ENCODE measurements around the gene UBE2V1. TPM values are rescaled to one million over a fixed set of nuclear protein-coding genes. Genes with fewer than 3 reads are reported as not detected.
A peak's percentile ranks its signal among the peaks of the same experiment; 100 is the strongest.

Gene UBE2V1
- total and polyA plus RNA-seq, 2 of the 13 experiments (the other 11 are each of a cell fraction or from before 2014, with no cell fraction given), result 81.3 to 132 TPM

DNA sequence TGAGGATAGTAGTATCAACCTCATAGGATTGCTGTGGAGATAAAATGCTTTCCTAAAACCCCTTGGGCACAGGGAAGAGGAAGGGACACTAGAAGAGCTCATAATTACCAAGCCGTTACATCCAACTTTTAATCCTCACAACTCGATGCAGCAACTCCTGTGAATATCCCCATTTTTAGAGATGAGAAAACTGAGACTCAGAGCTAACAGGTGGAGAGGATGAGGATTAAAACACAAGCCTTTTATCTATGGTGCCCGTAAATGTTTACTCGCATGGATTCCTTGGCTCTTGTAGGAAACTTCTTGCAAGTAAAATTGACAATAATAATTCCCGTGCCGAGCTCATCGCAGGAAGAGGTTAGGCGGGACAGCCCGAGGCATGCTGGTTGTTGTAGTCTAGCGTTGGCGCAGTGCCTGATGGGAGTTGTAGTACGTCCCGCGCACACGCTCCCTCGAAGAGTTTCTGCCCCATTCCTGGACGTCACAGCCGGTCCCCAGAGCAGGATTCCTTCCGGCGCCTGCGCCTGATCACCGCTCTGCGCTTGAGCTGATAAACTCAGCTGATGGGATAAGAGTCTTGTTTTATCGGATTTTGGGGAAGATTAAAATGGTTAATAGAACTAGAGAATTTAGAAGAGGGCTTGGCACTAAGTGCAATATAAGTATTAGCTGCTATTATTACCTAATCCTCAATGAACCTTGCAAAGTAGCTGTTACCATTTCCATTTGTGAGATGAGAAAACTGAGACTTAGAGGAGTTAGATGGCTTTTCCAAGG, 2.8 kb upstream of the UBE2V1 start (continued):
- TF ChIP-seq PRPF4 (IDR thresholded peaks at IDR 0.05; ENCODE audit: low read depth, low read length, poor library complexity, severe bottlenecking), result no peak
- no peak; the same call in 1 of the 2 replicates for TF ChIP-seq HMG20B (CRISPR knock-in tag; conservative IDR thresholded peaks at IDR 0.05)
- TF ChIP-seq, protein P1, sequence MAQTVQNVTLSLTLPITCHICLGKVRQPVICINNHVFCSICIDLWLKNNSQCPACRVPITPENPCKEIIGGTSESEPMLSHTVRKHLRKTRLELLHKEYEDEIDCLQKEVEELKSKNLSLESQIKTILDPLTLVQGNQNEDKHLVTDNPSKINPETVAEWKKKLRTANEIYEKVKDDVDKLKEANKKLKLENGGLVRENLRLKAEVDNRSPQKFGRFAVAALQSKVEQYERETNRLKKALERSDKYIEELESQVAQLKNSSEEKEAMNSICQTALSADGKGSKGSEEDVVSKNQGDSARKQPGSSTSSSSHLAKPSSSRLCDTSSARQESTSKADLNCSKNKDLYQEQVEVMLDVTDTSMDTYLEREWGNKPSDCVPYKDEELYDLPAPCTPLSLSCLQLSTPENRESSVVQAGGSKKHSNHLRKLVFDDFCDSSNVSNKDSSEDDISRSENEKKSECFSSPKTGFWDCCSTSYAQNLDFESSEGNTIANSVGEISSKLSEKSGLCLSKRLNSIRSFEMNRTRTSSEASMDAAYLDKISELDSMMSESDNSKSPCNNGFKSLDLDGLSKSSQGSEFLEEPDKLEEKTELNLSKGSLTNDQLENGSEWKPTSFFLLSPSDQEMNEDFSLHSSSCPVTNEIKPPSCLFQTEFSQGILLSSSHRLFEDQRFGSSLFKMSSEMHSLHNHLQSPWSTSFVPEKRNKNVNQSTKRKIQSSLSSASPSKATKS (CRISPR knock-in tag; IDR thresholded peaks at IDR 0.05), result no peak
- peak; percentile 92 for TF ChIP-seq KMT2B (CRISPR knock-in tag; IDR thresholded peaks at IDR 0.05)
- TF ChIP-seq ZNF660 (CRISPR knock-in tag; IDR thresholded peaks at IDR 0.05; ENCODE audit: borderline replicate concordance, low read depth), result no peak
- TF ChIP-seq KAT7 (CRISPR knock-in tag; IDR thresholded peaks at IDR 0.05; ENCODE audit: borderline replicate concordance), result peak; percentile 59; the same call in 1 of the 2 replicates
- TF ChIP-seq, protein P2, sequence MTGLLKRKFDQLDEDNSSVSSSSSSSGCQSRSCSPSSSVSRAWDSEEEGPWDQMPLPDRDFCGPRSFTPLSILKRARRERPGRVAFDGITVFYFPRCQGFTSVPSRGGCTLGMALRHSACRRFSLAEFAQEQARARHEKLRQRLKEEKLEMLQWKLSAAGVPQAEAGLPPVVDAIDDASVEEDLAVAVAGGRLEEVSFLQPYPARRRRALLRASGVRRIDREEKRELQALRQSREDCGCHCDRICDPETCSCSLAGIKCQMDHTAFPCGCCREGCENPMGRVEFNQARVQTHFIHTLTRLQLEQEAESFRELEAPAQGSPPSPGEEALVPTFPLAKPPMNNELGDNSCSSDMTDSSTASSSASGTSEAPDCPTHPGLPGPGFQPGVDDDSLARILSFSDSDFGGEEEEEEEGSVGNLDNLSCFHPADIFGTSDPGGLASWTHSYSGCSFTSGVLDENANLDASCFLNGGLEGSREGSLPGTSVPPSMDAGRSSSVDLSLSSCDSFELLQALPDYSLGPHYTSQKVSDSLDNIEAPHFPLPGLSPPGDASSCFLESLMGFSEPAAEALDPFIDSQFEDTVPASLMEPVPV (CRISPR knock-in tag; IDR thresholded peaks at IDR 0.05), result peak; percentile 89
- TF ChIP-seq ZNF788 (CRISPR knock-in tag; IDR thresholded peaks at IDR 0.05; ENCODE audit: borderline replicate concordance), result peak; percentile 71; the same call in 1 of the 2 replicates
- TF ChIP-seq, protein P3, sequence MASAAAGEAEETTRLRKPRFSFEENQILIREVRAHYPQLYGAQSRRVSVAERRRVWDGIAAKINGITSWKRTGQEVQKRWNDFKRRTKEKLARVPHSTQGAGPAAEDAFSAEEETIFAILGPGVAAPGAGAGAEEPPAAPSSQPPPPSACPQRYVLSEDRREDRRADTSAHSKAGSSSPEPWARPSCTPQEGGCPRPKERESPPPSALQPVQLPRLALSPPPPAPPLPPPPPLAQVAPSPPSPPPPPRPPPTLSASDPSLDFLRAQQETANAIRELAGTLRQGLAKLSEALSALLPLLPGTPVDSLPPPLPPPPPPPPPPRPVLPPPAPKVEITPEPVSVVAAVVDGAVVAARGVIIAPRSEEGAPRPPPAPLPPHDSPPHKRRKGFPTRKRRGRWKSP (CRISPR knock-in tag; IDR thresholded peaks at IDR 0.05), result peak; percentile 23; the same call in 1 of the 2 replicates
- no peak for TF ChIP-seq ZIK1 (CRISPR knock-in tag; IDR thresholded peaks at IDR 0.05; ENCODE audit: borderline replicate concordance, low read depth)
- TF ChIP-seq ZNF816 (CRISPR knock-in tag; IDR thresholded peaks at IDR 0.05; ENCODE audit: borderline replicate concordance), result no peak
- TF ChIP-seq, protein P4, sequence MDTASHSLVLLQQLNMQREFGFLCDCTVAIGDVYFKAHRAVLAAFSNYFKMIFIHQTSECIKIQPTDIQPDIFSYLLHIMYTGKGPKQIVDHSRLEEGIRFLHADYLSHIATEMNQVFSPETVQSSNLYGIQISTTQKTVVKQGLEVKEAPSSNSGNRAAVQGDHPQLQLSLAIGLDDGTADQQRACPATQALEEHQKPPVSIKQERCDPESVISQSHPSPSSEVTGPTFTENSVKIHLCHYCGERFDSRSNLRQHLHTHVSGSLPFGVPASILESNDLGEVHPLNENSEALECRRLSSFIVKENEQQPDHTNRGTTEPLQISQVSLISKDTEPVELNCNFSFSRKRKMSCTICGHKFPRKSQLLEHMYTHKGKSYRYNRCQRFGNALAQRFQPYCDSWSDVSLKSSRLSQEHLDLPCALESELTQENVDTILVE (CRISPR knock-in tag; IDR thresholded peaks at IDR 0.05), result peak; percentile 75
- TF ChIP-seq, protein P5, sequence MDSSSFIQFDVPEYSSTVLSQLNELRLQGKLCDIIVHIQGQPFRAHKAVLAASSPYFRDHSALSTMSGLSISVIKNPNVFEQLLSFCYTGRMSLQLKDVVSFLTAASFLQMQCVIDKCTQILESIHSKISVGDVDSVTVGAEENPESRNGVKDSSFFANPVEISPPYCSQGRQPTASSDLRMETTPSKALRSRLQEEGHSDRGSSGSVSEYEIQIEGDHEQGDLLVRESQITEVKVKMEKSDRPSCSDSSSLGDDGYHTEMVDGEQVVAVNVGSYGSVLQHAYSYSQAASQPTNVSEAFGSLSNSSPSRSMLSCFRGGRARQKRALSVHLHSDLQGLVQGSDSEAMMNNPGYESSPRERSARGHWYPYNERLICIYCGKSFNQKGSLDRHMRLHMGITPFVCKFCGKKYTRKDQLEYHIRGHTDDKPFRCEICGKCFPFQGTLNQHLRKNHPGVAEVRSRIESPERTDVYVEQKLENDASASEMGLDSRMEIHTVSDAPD (CRISPR knock-in tag; IDR thresholded peaks at IDR 0.05), result no peak
- peak; percentile 41; the same call in 1 of the 2 replicates for TF ChIP-seq KDM3A (CRISPR knock-in tag; IDR thresholded peaks at IDR 0.05; ENCODE audit: low read depth)
- TF ChIP-seq ZNF629 (CRISPR knock-in tag; conservative IDR thresholded peaks at IDR 0.05), result peak; percentile 94
- peak; percentile 79; the same call in 1 of the 2 replicates for TF ChIP-seq ZNF605 (CRISPR knock-in tag; IDR thresholded peaks at IDR 0.05)
- TF ChIP-seq NFYC (CRISPR knock-in tag; IDR thresholded peaks at IDR 0.05), result peak; percentile 49; the same call in 1 of the 2 replicates
- peak; percentile 92; the same call in 1 of the 3 replicates for TF ChIP-seq MXI1 (IDR thresholded peaks at IDR 0.05; ENCODE audit: borderline replicate concordance, low read depth, low read length)
- TF ChIP-seq SOX5 (CRISPR knock-in tag; IDR thresholded peaks at IDR 0.05; ENCODE audit: borderline replicate concordance), result peak; percentile 55; the same call in 1 of the 2 replicates
- peak; percentile 59; the same call in 1 of the 2 replicates for TF ChIP-seq ZNF879 (CRISPR knock-in tag; IDR thresholded peaks at IDR 0.05)
- TF ChIP-seq TBX3 (IDR thresholded peaks at IDR 0.05; ENCODE audit: borderline replicate concordance), result no peak; the same call in 1 of the 2 replicates
- TF ChIP-seq ZKSCAN1 (IDR thresholded peaks at IDR 0.05; ENCODE audit: low read length), result no peak
